Retinal pigment epithelial cell (primary cell): ENCODE results near the gene GLUD1.

Source experiments
- DNase-seq: peaks from one replicate; pipeline ENCODE4 v3.0.0-alpha.2; 2010; ENCODE audit warnings: low read depth
- H3K4me3 ChIP-seq: 2 replicates; pipeline ENCODE4 v1.5.1; 2011; ENCODE audit warnings: mild to moderate bottlenecking, low read length, control low read depth, moderate library complexity
- CTCF ChIP-seq: conservative IDR thresholded peaks from 2 replicates; pipeline ENCODE4 v1.5.1; 2011; ENCODE audit warnings: low read depth, low read length, control low read depth, inconsistent platforms

The GLUD1 gene

GRCh38 chr10:87068281-87068680 is 26.4 kb downstream of the GLUD1 start:
- TF ChIP-seq CTCF, result no peak
- DNase-seq, result no peak
- H3K4me3 ChIP-seq, result no peak overlapping the region

DNA sequence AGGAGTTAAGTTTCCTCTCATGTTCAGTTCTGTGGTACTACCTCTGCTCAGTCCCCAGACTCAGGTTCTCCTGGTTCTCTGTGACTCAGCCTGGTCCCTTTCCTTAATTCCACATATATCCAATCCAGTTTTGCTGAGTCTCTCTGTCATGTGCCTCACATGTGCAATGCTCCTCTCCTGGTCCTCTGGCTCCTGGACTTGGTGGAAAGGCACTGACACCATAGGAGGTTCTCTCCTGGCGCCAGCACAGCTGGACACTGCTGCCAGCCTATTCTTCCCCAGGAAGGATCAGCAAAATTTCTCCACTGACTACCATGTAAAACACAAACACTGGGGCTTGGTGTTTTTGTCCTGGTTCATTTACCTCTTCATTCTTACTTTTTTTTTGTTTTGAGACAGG is 27.8 kb downstream of the GLUD1 start:
- H3K4me3 ChIP-seq, result no peak overlapping the region
- no peak for DNase-seq
- TF ChIP-seq CTCF, result no peak

DNA sequence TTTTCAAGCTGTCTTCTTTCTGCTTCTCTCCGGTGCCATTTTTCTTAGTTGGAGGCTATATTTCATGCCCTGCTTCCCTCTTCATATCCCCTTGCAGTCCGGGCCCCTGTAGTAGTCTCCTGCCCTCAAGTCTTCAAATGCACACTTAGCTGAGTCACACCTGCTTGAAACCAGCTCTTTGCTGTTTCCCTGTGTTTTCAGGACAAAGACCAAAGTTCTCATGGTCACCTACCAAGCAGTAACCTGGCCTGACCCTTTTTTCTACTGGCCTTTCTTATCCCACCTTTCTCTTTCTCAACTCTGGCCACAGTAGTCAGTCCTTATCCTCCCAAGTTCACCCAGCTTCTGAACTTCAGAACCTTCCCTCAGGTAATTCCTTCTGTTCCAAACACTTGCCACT is 28.5 kb downstream of the GLUD1 start:
- H3K4me3 ChIP-seq, result no peak overlapping the region
- no peak for DNase-seq
- TF ChIP-seq CTCF, result no peak

GRCh38 chr10:87064651-87065050 is 30.0 kb downstream of the GLUD1 start:
- no peak for TF ChIP-seq CTCF
- H3K4me3 ChIP-seq, result no peak overlapping the region
- no peak for DNase-seq

DNA sequence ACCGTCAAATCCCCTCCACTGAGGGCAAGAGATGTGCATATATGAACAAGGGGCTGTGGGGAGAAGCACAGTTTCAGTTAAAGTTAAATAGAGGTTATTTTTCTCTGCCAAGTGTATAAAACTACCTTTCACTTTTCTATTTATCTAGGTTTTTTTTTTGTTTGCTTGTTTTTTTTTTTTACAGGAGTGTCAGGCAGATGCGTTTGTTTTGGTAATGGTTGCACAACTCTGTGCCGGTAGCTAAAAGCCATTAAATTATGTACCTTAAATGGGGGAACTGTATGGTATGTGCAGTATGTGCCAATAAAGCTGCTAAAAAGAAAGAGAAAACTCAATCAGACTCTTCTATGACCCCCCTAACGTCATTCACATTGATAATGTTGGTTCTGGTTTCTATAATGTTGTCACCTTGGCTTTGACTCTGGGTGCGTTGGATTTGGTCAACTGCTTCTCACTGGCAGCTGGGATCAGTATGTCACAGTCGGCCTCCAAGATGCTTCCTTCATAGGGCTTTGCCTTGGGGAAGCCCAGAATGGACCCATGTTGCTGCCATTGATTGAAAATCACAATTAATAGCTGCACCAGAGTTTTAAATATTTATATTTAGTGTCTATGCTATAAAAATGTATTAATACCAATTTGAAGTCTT is 34.2 kb downstream of the GLUD1 start:
- no peak overlapping the region for H3K4me3 ChIP-seq
- TF ChIP-seq CTCF, result no peak
- no peak for DNase-seq

GRCh38 chr10:87059401-87059800 is 35.2 kb downstream of the GLUD1 start:
- no peak for TF ChIP-seq CTCF
- no peak for DNase-seq
- H3K4me3 ChIP-seq, result no peak overlapping the region

GRCh38 chr10:87058171-87058570 is 36.5 kb downstream of the GLUD1 start:
- TF ChIP-seq CTCF, result no peak
- DNase-seq, result no peak
- H3K4me3 ChIP-seq, result no peak overlapping the region
